RWPE1 (cell line): ENCODE data around the gene SNED1.
"Not testable (repeated sequence)": the region's sequence is repeated elsewhere in the genome, so short reads cannot be mapped to it uniquely, and the experiment has no call there.

Source experiments
- CTCF ChIA-PET: fragments of 350-600 bp; sonication (Branson Sonifier 250); formaldehyde crosslinking; extraction: SDS; loops from one replicate; lab custom pipeline; 2021; lab: Yijun Ruan, JAX
- POLR2A ChIA-PET: fragments of 400-600 bp; formaldehyde crosslinking; extraction: SDS; loops from one replicate; lab custom pipeline; 2020; ENCODE audit warnings: antibody characterized with exemption; ENCODE audit not compliant: low non-redundant PET; lab: Yijun Ruan, JAX
- DNase-seq: peaks from one replicate; pipeline ENCODE4 v3.0.0; 2012; ENCODE audit warnings: low spot score
- H3K27ac ChIP-seq: fragments of 450-650 bp; 2 replicates; pipeline ENCODE4 v1.5.1; 2017
- TF ChIP-seq, protein P1 (sequence below): fragments of 450-650 bp; conservative IDR thresholded peaks from 2 replicates; pipeline ENCODE4 v1.5.1; 2017; ENCODE audit warnings: low read depth, mild to moderate bottlenecking

Gene SNED1

DNA sequence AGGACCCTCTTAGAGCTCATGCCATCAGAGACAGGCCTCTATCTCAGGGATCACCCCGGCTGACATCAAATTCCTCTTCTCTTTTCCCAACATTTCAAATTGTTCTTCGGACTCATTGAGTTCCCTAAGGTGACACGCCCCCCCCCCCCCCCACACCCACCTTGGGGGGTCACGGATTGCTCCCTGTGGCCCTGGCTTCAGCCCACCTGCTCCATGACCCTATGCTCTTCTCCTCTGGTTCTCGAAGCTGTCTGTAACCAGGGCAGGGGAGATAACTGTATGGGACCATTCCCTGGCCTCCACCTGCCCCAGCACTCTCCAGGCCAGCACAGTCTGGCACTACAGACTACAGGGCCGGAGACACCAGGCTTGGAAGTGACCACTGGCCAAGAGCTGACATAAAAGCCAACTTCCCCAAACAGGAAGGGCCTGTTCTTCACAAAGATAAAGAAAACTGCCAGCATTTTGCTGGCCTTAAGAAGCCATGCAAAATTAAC, 96.6 kb downstream of the SNED1 start:
- CTCF ChIA-PET: interaction anchor here (0.7 kb wide), 1 partner anchor 17 kb away, joined by 4 read pairs; no protein-coding TSS in a partner anchor
- DNase-seq: no peak
- POLR2A ChIA-PET: no interaction called here
- H3K27ac ChIP-seq: no peak overlapping the region
- TF ChIP-seq, protein P1, sequence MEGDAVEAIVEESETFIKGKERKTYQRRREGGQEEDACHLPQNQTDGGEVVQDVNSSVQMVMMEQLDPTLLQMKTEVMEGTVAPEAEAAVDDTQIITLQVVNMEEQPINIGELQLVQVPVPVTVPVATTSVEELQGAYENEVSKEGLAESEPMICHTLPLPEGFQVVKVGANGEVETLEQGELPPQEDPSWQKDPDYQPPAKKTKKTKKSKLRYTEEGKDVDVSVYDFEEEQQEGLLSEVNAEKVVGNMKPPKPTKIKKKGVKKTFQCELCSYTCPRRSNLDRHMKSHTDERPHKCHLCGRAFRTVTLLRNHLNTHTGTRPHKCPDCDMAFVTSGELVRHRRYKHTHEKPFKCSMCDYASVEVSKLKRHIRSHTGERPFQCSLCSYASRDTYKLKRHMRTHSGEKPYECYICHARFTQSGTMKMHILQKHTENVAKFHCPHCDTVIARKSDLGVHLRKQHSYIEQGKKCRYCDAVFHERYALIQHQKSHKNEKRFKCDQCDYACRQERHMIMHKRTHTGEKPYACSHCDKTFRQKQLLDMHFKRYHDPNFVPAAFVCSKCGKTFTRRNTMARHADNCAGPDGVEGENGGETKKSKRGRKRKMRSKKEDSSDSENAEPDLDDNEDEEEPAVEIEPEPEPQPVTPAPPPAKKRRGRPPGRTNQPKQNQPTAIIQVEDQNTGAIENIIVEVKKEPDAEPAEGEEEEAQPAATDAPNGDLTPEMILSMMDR: no peak

DNA sequence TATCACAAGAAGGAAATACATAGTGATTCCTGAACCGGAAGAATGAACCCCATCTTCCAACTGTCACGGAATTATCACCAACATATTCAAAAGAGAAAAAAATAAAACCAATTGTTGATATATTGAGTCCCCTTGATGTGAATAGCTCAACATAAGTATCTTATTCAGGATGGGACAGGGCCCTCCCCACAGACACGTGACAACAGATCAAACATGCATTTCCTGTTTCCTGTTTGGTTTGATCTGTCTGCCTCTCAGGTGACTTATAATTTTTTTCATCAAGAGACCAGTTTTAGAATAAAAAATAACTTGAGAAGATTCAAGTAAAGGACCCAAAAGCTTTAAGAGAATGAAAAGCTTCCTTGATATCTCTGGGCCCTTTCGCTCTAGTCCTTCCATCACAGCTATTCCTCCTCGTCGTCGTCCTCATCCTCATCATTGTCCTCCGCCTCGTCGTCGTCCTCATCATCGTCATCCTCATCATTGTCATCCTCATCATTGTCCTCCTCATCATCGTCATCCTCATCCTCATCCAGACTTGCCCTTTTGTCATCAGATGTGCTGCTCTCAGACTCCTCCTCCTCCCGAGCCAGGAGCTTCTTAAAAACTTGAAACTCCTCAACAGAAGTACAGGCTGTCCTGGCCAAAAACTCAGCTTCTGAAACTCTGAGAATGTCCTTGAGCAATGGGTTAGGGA, 97.3 kb downstream of the SNED1 start:
- DNase-seq: no peak
- no peak overlapping the region for H3K27ac ChIP-seq
- ChIA-PET POLR2A (no interaction called here), CTCF (no interaction called here)
- TF ChIP-seq, protein P1: no peak

GRCh38 chr2:241096979-241097378, 98.6 kb downstream of the SNED1 start:
- CTCF ChIA-PET: no interaction called here

DNA sequence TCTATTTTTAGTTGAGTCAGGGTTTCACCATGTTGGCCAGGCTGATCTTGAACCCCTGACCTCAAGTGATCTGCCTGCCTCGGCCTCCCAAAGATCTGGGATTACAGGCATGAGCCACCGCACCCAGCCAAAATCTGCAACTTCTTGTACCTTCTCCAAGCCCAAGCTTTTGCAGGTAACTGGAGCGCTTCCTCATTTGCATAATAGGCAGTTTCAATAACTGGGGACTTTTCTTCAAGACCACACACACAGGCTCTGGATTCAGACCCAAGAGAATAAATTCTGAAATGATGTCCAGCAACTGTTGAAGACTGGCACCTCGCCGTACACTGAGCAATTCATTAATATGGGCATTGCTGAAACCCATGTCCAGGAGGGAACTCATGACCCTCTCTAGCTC, 100.8 kb downstream of the SNED1 start:
- TF ChIP-seq, protein P1: no peak
- H3K27ac ChIP-seq: no peak overlapping the region
- DNase-seq: no peak
- CTCF ChIA-PET: no interaction called here
- POLR2A ChIA-PET: no interaction called here

More at GRCh38 chr2:241096979-241097378, 98.6 kb downstream of the SNED1 start:
- POLR2A ChIA-PET: no interaction called here
- DNase-seq: no peak
- no peak overlapping the region for H3K27ac ChIP-seq
- TF ChIP-seq, protein P1: no peak

DNA sequence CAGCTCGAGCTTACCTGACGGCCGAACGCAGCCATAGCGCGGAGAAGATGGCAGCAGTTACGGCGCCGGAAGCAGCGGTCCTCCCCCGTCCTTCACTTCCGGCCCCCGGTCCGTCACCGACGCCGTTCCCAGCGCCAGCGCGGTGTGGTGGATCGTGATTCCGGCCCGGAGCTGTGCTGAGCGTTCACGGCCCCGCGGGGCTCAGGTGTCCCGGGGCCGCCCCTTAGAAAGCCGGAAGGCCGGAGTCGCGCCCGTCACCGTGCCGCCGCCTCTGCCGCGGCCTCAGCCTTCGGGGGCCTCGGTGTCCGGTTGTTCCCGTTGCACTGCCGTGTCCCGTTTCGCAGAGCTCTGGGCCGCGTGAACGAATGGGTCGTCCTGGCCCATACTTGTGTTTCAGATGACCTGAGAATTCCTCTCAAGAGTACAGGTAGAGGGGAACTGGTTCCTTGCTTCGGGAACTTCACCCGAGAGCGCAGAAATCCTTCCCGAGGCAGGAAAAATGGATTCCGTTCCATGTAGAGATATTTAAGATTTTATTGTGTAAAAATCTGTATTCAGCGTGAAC, 103.9 kb downstream of the SNED1 start, which contains the start of gene MTERF4:
Gene MTERF4 (minus strand): TSS at position 49 of the 565 bp plus-strand sequence. CDS start 14 bp downstream, at position 35.
- ChIA-PET POLR2A (no interaction called here), CTCF (interaction anchor here (0.6 to 1.0 kb wide), 3 partner anchors 35 to 1077 kb away, joined by 3 to 9 read pairs (median 5); partner anchors contain the start of gene NDUFA10)
- TF ChIP-seq, protein P1: no peak
- DNase-seq: peak; percentile 85
- peak within 1 kb of the TSS; percentile 84 for H3K27ac ChIP-seq

DNA sequence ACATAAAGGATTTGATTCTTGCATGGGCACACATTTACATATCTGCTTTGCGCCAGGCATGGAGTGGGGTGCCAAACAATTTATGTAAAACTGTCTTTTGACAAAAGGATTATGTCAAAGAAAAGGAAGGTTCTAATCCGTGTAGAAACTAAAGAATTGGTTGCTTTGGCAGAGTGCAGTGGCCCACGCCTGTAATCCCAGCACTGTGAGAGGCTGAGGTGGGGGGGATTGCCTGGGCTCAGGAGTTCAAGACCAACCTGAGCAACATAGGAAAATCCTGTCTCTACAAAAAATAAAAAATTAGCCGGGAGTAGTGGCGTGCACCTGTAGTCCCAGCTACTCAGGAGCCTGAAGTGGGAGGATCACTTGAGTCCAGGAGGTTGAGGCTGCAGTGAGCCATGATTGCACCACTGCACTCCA, 104.8 kb downstream of the SNED1 start:
- POLR2A ChIA-PET: no interaction called here
- H3K27ac ChIP-seq: no peak overlapping the region
- TF ChIP-seq, protein P1: no peak
- CTCF ChIA-PET: no interaction called here
- DNase-seq: no peak

DNA sequence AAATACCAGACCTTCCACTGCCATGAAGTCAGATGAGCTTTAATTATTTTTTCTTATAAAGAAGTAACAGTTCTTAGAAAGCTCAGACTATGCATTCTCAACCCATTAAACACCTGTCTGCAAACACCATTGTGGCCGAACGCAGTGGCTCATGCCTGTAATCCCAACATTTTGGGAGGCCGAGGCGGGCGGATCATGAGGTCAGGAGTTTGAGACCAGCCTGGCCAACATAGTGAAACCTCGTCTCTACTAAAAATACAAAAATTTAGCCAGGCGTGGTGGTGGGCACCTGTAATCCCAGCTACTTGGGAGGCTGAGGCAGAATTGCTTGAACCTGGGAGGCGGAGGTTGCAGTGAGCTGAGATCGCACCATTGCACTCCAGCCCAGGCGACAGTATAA, 106.2 kb downstream of the SNED1 start:
- not testable (repeated sequence) for H3K27ac ChIP-seq, DNase-seq
- POLR2A ChIA-PET: interaction anchor here (0.7 kb wide), 2 partner anchors 33 to 475 kb away, joined by 3 to 4 read pairs; no protein-coding TSS in a partner anchor
- CTCF ChIA-PET: interaction anchor here (0.6 kb wide), 1 partner anchor 15 kb away, joined by 4 read pairs; no protein-coding TSS in a partner anchor
